Calu3 (cell line): ENCODE results near the gene ARHGAP6. TPM values are rescaled to one million over a fixed set of nuclear protein-coding genes. Genes with fewer than 3 reads are reported as not detected.

Source experiments
- BruUV-seq: library from RNA; stranded (reverse); fragments of 400-500 nt; replicated peaks from 2 replicates; lab custom pipeline; 2021; lab: Mats Ljungman, UMichigan
- CTCF ChIA-PET: fragments of 300-600 bp; sonication (Branson Sonifier 250); formaldehyde crosslinking; loops from one replicate; lab custom pipeline; 2022; ENCODE audit warnings: antibody characterized with exemption; lab: Charles Lee
- DNase-seq: peaks from one replicate; pipeline ENCODE4 v3.0.0; 2022
- H3K27ac Mint-ChIP-seq: one replicate; pipeline ENCODE4 v1.8.0; 2022; ENCODE audit warnings: mixed read lengths; ENCODE audit not compliant: unreplicated experiment
- H3K27me3 Mint-ChIP-seq: one replicate; pipeline ENCODE4 v1.8.0; 2022; ENCODE audit warnings: mixed read lengths; ENCODE audit not compliant: unreplicated experiment
- H3K36me3 Mint-ChIP-seq: one replicate; pipeline ENCODE4 v1.8.0; 2022; ENCODE audit warnings: mild to moderate bottlenecking, moderate library complexity, mixed read lengths; ENCODE audit not compliant: insufficient read depth, unreplicated experiment
- H3K4me1 Mint-ChIP-seq: one replicate; pipeline ENCODE4 v1.8.0; 2022; ENCODE audit warnings: mild to moderate bottlenecking, low read depth, mixed read lengths; ENCODE audit not compliant: unreplicated experiment
- H3K4me3 Mint-ChIP-seq: one replicate; pipeline ENCODE4 v1.8.0; 2022; ENCODE audit warnings: mild to moderate bottlenecking, low read depth, moderate library complexity, mixed read lengths; ENCODE audit not compliant: unreplicated experiment
- H3K9me3 Mint-ChIP-seq: one replicate; pipeline ENCODE4 v1.8.0; 2022; ENCODE audit warnings: low read depth, mixed read lengths; ENCODE audit not compliant: unreplicated experiment
- intact Hi-C: fragments of 100-400 bp; cut with micrococcal nuclease; formaldehyde crosslinking; loops from one replicate; pipeline ENCODE4 v1.10.0; 2022; ENCODE audit not compliant: unreplicated experiment
- total RNA-seq: library from RNA; stranded (reverse); gene quantifications from 2 replicates; pipeline ENCODE4 v1.2.3, GENCODE V29; 2022
- TF ChIP-seq, protein P1 (sequence below): fragments of 200-600 bp; IDR thresholded peaks from one replicate; pipeline ENCODE4 v1.8.0; 2022; ENCODE audit warnings: antibody characterized with exemption; ENCODE audit not compliant: unreplicated experiment

Gene ARHGAP6
- total RNA-seq, 1 experiment from 2014 or later, result not detected

DNA sequence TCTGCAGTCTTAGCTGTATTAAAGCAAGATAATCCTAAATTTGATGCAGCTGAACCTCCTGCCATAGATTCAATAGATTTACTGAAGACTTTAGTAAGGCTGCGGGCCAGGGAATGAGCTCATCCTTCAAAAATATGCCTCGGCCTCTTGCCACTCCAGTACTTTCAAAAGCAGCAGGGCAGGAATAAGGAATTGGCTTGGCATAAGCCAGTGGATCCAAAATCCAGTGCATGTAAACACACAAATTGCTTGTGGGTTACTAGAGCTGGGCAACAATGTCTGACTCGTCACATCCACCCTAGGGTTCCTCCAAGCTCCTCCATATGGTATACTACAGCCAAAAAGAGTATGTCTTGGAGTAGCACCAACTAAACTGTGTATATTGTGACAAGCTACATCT is 207.6 kb downstream of the ARHGAP6 start:
- Mint-ChIP-seq H3K4me3 (no peak overlapping the region), H3K27me3 (no peaks in the 10 kb centered on the region), H3K9me3 (no peaks in the 10 kb centered on the region), H3K36me3 (no peaks in the 10 kb centered on the region), H3K4me1 (no peaks in the 10 kb centered on the region), H3K27ac (no peak overlapping the region)
- CTCF ChIA-PET, result no interaction called here
- no TSS peak for BruUV-seq
- TF ChIP-seq, protein P1, sequence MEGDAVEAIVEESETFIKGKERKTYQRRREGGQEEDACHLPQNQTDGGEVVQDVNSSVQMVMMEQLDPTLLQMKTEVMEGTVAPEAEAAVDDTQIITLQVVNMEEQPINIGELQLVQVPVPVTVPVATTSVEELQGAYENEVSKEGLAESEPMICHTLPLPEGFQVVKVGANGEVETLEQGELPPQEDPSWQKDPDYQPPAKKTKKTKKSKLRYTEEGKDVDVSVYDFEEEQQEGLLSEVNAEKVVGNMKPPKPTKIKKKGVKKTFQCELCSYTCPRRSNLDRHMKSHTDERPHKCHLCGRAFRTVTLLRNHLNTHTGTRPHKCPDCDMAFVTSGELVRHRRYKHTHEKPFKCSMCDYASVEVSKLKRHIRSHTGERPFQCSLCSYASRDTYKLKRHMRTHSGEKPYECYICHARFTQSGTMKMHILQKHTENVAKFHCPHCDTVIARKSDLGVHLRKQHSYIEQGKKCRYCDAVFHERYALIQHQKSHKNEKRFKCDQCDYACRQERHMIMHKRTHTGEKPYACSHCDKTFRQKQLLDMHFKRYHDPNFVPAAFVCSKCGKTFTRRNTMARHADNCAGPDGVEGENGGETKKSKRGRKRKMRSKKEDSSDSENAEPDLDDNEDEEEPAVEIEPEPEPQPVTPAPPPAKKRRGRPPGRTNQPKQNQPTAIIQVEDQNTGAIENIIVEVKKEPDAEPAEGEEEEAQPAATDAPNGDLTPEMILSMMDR, result no peak
- no peak for DNase-seq
- intact Hi-C loops, result no loop called here

DNA sequence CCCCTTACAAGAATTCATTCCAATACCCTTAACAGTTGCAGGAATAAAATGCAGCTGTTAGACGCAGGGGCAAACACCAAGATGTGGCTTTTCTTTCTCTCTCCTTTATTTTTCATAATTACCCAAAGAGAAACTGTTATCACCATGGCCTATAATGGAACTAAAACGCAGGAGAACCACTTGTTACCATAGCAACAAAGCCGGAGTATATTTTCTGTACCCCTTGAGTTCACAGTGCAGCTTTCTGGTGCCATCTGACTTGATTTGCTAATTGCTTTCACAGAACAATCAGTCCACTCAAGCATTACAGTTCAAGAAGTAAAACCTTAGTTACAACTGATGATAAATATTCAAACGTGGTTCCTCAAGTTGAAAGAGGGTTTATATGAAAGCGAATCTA is 214.6 kb downstream of the ARHGAP6 start:
- no peak for DNase-seq
- H3K4me1 Mint-ChIP-seq, result no peaks in the 10 kb centered on the region
- CTCF ChIA-PET, result no interaction called here
- H3K36me3 Mint-ChIP-seq, result no peaks in the 10 kb centered on the region
- H3K9me3 Mint-ChIP-seq, result no peaks in the 10 kb centered on the region
- no TSS peak for BruUV-seq
- intact Hi-C loops, result no loop called here
- TF ChIP-seq, protein P1, result no peak
- no peak overlapping the region for H3K27ac Mint-ChIP-seq
- H3K27me3 Mint-ChIP-seq, result peaks cover 14% of the 10 kb centered on the region
- no peak overlapping the region for H3K4me3 Mint-ChIP-seq

GRCh38 chrX:11450354-11450753 is 215.4 kb downstream of the ARHGAP6 start:
- Mint-ChIP-seq H3K27ac (no peak overlapping the region), H3K9me3 (no peaks in the 10 kb centered on the region), H3K4me3 (no peak overlapping the region), H3K4me1 (no peaks in the 10 kb centered on the region), H3K36me3 (no peaks in the 10 kb centered on the region), H3K27me3 (peaks cover 14% of the 10 kb centered on the region)
- no TSS peak for BruUV-seq
- TF ChIP-seq, protein P1, result no peak
- CTCF ChIA-PET, result no interaction called here
- DNase-seq, result no peak
- intact Hi-C loops, result no loop called here

GRCh38 chrX:11449613-11450012 is 216.1 kb downstream of the ARHGAP6 start:
- BruUV-seq, result no TSS peak
- H3K4me3 Mint-ChIP-seq, result no peak overlapping the region
- H3K27ac Mint-ChIP-seq, result no peak overlapping the region
- TF ChIP-seq, protein P1, result no peak
- CTCF ChIA-PET, result no interaction called here
- H3K27me3 Mint-ChIP-seq, result peaks cover 14% of the 10 kb centered on the region
- no peaks in the 10 kb centered on the region for H3K4me1 Mint-ChIP-seq
- intact Hi-C loops, result no loop called here
- H3K36me3 Mint-ChIP-seq, result no peaks in the 10 kb centered on the region
- H3K9me3 Mint-ChIP-seq, result no peaks in the 10 kb centered on the region
- DNase-seq, result no peak
